T-helper 2 cell treated with Interferon-gamma antibody and Interleukin-4, amounts not matched to agents 100 ng/mL and 5 ng/mL, for 36 hours (primary cell): Measurements from ENCODE around the gene ADAM15. TPM values are rescaled to one million over a fixed set of nuclear protein-coding genes. Genes with fewer than 3 reads are reported as not detected.

Experiments
- intact Hi-C: fragments of 100-400 bp; cut with micrococcal nuclease; formaldehyde crosslinking; loops from one replicate; pipeline ENCODE4 v1.15.1; 2023
- total RNA-seq: library from RNA; stranded (reverse); gene quantifications from 2 replicates; pipeline ENCODE4 v1.2.3, GENCODE V29; 2022

The ADAM15 gene
- total RNA-seq, 1 donor from 2014 or later, result 47.0 TPM

DNA sequence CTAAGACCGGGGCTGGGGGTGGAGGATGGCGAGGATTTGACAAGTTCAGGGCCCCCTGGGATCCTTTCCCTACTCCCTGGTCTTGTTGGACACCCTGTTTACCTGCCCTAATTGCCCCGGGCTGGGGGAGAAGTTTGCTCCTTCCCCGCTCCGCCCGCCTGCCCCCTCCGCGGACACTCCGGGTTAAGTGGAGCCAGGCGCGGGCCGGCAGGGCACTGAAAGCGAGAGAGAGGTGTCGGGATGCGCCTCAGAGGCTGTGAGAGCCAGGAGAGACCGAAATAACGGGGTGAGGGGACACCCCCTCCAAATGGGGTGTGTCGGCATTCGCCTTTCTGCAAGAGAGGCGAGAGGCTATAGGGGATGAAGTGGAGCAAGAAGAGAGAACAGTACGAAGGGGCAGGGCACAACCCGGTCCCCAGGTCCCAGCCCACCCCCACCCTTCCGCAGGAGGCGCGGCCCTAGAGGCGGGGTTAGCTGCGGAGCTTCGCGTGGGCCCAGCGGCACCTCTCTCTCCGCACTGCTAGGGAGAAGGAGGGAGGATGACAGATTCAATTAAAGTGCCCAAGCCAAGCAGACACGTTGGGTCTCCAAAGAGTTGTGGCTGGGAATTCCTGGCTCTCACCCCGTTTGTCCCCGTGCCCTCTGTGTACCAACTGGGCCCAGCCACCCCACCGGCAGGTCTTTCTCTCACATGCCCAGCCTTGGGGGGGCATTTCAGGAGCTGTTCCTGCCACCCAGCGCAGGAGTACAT lies 31.4 kb downstream of the ADAM15 start:
- intact Hi-C loops, result no loop called here

DNA sequence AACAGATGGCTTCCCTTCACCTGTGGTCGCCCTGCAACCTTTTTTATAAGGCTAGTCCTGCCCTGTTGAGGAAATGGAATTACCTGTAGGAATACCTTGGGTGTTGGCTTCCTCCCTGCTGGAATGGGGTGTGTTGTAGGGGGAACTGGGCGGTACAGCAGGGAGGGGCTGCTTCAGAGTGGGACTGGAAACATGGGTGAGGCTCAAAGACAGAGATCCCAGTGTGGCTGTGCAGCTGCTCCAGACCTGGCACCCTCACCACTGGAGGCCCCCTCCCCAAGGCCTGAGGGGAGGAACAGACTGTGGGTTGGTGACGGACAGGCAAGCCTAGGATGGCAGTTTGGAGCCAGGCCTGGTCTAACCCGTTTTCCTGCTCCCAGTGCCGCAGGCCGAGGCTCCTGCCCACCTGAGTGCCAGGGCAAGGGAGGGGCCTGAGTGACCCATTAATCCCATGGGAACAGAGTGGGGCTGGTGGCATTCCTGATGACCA lies 32.0 kb downstream of the ADAM15 start:
- intact Hi-C loops, result no loop called here

DNA sequence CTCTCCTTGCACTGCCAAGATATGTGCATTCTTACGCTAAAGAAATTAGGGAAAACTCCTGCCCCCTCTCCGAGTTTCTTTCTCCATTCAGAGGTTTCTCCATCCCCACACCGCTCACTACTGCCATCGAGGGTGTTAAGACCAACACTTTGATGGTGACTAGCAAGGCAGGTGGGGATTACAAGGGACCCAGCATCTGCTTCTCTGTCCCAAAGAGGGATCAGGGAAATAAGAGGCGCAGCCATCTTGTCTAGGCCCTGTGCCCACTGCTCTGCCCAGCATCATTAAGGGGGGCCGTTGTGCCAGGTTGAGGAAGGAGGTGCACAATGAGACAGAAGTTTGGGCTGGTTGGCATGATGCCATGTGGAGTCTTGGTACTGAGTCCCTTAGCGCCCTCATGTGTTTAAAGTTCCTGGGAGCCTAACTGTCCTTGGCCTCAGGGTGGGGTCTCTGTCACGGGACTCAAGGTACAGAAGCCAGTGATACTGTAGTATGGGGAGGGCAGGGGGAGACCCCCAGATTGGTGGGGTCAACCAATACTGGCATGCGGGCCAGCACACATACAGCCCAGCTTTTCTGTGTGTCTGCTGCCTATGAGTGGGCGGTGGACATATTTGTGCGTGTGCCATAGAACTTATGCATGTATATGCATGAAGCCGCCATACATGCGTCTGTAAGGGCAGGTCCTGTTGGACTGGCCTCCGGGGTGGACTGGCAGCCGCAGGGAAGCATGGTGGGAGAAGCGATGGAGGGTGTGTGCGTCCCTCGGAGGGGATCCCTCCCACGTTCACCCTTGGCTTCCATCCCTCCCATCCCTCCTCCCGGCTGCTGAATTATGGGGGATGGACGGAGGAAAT lies 33.0 kb downstream of the ADAM15 start:
- intact Hi-C loops, result loop anchor here (1.0 to 2.0 kb wide), 4 partner anchors 21 to 81 kb away; partner anchors contain the start of genes EFNA4, SLC50A1 and ZBTB7B

DNA sequence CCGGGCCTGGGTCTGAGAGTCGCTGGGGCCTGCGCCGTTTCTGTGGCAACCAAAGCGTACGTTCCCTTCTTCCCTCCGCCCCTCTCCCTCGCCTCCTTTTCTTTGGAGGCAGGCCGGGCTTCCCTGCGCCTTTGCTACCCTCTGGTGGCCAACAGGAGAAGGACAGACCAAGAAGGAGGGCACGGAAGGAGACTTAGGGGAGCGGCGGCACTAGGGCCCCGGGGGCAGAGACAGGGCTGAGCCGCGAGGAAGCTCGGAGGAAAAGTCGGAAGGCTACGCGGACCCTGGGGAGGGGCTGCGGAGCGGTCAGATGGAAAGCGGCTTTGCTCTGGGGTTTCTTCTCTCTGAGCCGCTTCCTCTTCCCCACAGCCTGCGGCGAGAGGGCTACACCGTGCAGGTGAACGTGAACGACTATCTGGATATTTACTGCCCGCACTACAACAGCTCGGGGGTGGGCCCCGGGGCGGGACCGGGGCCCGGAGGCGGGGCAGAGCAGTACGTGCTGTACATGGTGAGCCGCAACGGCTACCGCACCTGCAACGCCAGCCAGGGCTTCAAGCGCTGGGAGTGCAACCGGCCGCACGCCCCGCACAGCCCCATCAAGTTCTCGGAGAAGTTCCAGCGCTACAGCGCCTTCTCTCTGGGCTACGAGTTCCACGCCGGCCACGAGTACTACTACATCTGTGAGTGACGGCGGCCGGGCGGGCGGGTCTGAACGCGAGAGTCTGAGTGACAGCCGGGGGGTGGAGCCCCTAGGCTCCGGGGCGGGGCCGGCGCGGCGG lies 33.8 kb downstream of the ADAM15 start:
- intact Hi-C loops, result loop anchor here (1.0 to 5.0 kb wide), 6 partner anchors 22 to 772 kb away; partner anchors contain the start of genes EFNA4, GON4L, SLC50A1 and SYT11

DNA sequence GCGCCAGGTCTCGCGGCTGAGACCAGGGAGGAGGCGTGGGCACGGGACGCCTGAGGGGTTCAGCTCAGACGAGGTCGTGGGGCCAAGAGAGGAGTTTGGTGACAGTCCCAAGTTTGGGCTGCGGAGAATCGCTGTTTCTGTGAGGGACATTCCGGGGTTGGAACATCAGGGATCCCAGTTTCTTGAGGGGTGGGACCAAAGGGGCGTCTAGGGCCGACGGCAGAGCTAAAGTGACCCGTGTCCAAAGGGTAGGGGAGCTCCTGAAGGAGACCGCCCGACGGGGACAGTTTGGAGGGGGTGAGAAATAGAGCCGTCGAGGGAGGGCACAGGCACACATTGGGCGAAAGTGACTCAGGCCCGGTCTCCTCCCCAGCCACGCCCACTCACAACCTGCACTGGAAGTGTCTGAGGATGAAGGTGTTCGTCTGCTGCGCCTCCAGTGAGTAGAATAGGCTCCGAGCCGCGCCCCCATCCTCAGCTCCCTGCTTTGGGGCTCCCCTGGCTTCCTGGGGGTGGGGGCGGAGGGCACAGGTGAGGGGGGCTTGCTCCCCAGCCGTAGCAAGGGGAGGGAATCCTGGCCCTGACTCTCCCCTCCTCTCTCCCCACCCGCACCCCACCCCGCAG lies 34.5 kb downstream of the ADAM15 start:
- intact Hi-C loops, result loop anchor here (1.0 to 5.0 kb wide), 4 partner anchors 49 to 772 kb away; partner anchors contain the start of genes GON4L, SLC50A1, SYT11 and UBE2Q1

DNA sequence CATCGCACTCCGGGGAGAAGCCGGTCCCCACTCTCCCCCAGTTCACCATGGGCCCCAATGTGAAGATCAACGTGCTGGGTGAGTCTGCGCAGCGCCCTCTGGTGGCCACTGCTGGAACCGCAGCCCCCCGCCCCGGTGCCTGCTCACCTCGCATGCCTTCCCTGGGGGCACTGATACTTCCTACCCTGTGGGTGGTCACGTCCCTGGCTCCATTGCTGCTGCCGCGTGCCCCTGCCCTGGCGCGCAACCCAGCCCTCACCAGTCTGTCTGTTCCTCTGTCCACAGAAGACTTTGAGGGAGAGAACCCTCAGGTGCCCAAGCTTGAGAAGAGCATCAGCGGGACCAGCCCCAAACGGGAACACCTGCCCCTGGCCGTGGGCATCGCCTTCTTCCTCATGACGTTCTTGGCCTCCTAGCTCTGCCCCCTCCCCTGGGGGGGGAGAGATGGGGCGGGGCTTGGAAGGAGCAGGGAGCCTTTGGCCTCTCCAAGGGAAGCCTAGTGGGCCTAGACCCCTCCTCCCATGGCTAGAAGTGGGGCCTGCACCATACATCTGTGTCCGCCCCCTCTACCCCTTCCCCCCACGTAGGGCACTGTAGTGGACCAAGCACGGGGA lies 35.1 kb downstream of the ADAM15 start:
- intact Hi-C loops, result loop anchor here (5.0 kb wide), 1 partner anchor 771 kb away; the partner anchor contains the start of genes GON4L and SYT11

DNA sequence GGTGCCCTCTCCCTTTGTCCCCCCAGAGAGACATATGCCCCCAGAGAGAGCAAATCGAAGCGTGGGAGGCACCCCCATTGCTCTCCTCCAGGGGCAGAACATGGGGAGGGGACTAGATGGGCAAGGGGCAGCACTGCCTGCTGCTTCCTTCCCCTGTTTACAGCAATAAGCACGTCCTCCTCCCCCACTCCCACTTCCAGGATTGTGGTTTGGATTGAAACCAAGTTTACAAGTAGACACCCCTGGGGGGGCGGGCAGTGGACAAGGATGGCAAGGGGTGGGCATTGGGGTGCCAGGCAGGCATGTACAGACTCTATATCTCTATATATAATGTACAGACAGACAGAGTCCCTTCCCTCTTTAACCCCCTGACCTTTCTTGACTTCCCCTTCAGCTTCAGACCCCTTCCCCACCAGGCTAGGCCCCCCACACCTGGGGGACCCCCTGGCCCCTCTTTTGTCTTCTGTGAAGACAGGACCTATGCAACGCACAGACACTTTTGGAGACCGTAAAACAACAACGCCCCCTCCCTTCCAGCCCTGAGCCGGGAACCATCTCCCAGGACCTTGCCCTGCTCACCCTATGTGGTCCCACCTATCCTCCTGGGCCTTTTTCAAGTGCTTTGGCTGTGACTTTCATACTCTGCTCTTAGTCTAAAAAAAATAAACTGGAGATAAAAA lies 35.9 kb downstream of the ADAM15 start:
- intact Hi-C loops, result loop anchor here (5.0 kb wide), 1 partner anchor 770 kb away; the partner anchor contains the start of genes GON4L and SYT11

DNA sequence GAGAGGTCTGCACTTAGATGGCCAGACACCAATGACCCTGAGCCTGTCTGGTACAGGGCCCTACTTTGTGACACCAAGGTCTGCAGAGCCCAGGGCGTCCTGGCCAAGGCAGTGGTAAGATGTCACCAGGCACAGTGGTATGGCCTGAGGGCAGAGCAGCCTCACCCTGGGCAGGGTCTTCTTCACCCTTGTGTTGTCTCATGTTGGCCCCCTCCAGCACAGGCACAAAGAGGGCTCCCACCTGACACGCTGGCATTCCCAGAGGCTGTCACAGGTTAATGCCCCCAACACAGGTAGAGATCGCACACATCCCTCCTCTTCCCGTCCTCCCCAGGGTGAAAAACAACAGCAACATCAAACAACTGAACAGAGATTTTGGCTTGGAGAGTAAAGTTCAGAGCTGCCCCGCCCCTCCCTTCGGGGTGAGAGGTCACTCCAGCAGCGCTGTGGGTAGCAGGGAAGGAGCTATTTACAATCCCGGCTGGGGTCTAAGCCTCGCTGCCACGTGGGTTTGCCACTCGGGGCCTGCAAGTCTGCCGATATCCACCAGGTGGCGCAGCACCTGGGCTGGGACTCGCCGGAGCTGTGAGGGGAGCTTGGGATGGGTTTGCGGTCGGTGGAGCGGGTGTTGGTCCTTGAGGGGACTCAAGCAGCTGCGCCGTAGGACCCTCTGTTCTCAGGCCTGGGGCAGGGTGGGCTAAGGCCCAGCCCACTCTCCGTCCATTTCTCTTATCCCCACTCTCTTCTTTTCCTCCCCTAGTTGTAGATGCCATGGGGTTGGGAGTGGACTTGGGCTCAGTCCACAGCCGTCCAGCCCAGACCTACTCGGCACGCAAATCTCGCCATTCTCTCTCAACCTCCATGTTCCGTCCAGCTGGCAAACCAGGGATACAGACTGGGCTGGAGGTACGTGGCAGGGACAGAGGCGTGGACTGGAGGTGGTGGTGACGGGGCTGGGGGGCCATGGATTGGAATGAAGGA lies 40.2 kb downstream of the ADAM15 start:
- intact Hi-C loops, result loop anchor here (1.0 to 5.0 kb wide), 2 partner anchors 36 to 76 kb away; partner anchors contain the start of gene EFNA1

DNA sequence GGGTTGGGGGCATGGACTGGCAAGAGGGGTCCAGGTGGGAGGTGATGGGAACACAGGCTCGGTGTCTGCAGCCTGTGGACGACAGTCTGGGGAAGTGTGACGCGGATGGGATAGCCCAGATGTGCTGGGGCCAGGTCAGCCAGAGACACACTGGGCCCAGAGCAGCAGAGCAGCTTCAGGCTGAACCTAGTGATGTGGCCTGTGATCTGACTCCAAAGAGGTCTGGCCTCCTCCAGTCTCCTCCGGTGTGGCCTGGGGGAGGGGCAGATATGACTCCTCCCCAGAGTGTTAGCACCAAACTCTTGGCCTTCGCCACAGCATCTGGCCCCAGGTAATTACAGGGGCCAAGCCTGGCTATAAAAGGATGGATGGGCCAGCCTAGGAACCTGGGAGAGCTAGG lies 41.0 kb downstream of the ADAM15 start:
- intact Hi-C loops, result loop anchor here (5.0 kb wide), 1 partner anchor 35 kb away; the partner anchor contains the start of gene EFNA1

DNA sequence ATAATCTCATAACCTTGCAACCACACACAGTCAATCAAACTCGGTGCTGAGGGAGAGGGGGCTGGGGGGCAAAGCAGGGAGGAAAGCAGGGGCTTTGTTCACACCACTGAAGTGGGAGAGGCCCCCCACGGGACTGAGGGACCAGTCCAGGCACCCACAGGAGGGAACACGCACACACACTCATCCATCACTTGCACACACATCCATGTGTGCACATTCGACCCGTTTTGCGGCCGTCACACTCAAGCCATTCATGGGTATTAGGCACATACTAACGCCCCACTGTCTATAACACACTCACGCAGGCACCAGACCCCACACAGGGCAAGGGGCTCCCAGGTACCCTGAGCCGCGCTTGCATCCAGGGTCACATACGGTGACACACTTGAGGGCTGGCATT lies 41.5 kb downstream of the ADAM15 start:
- intact Hi-C loops, result loop anchor here (5.0 kb wide), 1 partner anchor 35 kb away; the partner anchor contains the start of gene EFNA1

DNA sequence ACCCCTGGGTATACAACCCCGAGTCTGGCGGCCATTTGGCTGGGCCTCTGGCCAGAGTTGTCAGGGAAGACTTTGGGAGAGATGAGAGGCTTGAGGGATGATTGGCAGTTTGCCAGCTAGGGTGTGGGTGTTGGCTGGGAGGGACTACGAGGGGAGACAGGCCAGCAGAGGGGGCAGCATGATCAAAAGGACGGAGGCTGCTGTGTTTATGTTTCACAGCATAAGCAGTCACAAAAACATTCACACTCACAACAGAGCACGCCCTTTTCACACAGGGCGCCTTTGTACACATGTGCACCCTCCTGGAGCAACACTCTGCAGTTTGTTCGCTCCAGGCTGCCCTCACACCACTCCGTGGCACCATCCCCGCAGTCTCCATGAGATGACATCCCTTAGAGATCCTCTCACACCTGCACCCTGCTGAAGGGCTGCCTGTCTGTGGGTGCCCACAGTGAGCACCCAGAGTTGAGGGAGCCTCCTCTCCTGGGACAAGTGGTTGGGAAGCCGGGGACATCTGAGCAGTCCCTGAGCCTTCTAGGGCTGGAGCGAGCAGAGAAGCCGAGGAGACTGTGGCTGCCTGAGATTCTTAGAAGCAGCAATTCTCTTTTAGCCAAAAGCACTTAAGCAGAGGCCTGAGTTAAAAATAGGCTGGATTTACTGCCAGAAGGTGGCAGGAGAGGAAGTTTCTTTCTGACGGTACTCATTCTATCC lies 43.0 kb downstream of the ADAM15 start:
- intact Hi-C loops, result loop anchor here (1.0 to 5.0 kb wide), 2 partner anchors 33 to 74 kb away; partner anchors contain the start of gene EFNA1

DNA sequence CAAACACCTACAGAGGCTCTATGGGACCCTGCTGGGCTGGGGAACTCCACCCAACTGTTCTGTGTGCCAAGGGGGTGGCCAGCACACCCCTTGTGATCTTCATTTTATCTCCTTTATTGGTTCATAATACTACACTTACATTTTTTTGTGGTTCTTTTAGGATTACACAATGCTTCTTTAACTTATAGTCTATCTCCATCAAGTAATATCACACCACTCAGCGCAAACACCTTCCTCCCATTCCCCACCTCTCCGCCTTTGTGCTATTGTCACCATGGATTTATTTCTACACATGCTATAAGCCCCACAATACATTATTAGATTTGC lies 43.5 kb downstream of the ADAM15 start:
- intact Hi-C loops, result loop anchor here (1.0 to 5.0 kb wide), 2 partner anchors 33 to 74 kb away; partner anchors contain the start of gene EFNA1

DNA sequence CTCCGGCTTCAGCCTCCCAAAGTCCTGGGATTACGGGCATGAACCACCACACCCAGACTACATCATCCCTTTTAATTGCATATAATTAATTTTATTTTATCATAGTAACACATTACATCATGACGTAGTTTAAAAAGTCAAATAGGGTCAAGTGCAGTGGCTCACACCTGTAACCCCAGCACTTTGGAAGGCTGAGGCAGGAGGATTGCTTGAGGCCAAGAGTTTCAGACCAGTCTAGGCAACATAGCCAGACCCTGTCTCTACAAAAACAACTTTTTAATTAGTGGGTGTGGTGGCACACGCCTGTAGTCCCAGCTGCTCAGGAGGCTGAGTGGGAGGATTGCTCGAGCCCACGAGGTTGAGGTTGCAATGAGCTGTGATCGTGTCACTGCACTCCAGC lies 48.2 kb downstream of the ADAM15 start:
- intact Hi-C loops, result no loop called here

DNA sequence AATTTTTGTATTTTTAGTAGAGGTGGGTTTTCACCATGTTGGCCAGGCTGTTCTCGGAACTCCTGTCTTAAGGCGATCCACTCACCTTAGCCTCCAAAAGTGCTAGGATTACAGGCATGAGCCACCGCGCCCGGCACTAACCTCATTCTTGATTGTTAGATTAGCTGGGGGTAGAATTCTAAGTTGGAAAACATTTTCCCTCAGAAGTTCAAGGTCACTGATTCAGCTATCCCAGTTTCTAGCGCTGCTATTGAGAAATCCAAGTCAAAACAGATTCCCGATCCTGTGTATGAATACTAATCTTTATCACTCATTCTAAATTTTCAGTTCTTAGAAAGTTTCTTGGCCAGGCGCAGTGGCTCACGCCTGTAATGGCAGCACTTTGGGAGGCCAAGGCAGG lies 52.2 kb downstream of the ADAM15 start:
- intact Hi-C loops, result no loop called here

DNA sequence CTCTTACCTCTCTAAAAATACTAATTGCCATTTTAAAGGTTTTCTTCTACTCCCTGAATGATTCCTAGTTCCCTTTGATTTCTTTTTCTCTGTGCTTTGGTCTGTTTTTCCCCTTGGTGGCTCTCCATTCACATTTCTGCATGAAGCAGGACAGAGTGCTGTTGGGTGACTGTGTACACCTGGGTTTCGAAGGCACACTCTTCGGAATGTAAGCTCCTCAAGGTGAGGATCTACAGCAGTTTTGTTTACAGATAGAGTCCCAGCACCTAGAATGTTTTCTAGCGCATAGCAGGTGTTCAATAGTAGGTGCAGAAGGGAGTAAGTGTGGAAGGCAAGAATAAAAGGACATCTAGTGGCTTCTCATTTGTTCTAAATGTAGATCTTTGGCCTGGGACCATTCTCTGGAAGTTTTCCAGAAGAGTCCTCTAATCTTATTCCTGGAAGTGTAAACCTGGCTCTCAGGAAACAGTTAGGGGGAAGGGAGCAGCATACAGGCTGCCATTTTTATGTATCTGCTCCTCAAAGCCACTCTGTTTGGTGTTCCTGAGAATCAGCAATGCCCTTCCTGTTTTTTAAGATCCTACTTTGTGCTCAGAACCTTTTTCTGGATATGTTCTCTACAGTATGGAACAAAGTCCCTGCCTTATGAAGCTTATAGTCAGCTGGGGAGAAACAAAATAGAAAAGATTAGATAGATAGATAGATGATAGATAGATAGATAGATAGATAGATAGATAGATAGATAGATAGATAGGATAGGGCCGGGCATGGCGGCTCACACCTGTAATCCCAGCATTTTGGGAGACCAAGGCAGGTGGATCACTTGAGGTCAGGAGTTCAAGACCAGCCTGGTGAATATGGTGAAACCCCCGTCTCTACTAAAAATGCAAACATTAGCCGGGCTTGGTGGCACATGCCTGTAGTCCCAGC lies 53.8 kb downstream of the ADAM15 start:
- intact Hi-C loops, result no loop called here

DNA sequence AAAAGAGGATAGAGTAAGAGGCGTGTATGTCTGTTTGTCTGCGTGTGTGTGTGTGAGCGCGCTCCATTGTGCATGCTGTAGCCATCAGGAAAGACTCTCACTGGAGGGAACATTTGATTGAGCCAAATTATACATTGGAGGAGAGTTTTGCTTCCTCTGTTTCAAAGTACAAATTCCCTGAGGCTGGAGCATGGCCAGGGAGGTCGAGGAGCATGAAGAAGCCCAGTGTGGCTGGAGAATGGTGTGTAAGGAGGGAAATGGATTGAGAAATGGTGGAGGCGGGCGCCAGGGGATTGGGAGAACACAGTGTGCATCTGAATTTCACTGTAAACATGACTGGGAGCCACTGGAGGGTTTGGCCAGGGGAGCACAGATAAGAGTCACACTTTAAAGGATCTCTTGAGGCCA lies 54.5 kb downstream of the ADAM15 start:
- intact Hi-C loops, result no loop called here
